Measurements from ENCODE around the gene PPEF2.

PPEF2 gene

GRCh38 chr4:75902352-75902751, at the start of gene PPEF2:
Gene PPEF2, minus strand, starts transcription at chr4:75902452. Its CDS starts 6,127 bp downstream, at chr4:75896325.
- DNase-seq (ENCODE audit: extremely low read depth, low read depth) = no peak
- no peak for TF ChIP-seq CTCF (IDR thresholded peaks at IDR 0.05; ENCODE audit: low read depth, low read length)

GRCh38 chr4:75950213-75950815, 48.1 kb upstream of the PPEF2 start:
- no peak for TF ChIP-seq CTCF (IDR thresholded peaks at IDR 0.05; ENCODE audit: low read depth, low read length)
- peak; percentile 66 for DNase-seq (ENCODE audit: extremely low read depth, low read depth)

GRCh38 chr4:75948822-75949444, 46.7 kb upstream of the PPEF2 start:
- no peak for DNase-seq (ENCODE audit: extremely low read depth, low read depth)
- no peak for TF ChIP-seq CTCF (IDR thresholded peaks at IDR 0.05; ENCODE audit: low read depth, low read length)

GRCh38 chr4:75940692-75941253, 38.5 kb upstream of the PPEF2 start, which contains the start of gene NAAA:
Gene NAAA, minus strand, starts transcription at chr4:75941013. Its CDS starts 64 bp downstream, at chr4:75940949.
- peak; percentile 29 for TF ChIP-seq CTCF (IDR thresholded peaks at IDR 0.05; ENCODE audit: low read depth, low read length)
- no peak for DNase-seq (ENCODE audit: extremely low read depth, low read depth)

- no peak for DNase-seq (ENCODE audit: extremely low read depth, low read depth)
These were observed 37.8 kb upstream of the PPEF2 start for GRCh38 chr4:75939890-75940691.

GRCh38 chr4:75935628-75936027, 33.4 kb upstream of the PPEF2 start:
- DNase-seq (ENCODE audit: extremely low read depth, low read depth) = no peak
- TF ChIP-seq CTCF (IDR thresholded peaks at IDR 0.05; ENCODE audit: low read depth, low read length) = no peak

More at GRCh38 chr4:75939890-75940691, 37.8 kb upstream of the PPEF2 start:
- TF ChIP-seq CTCF (IDR thresholded peaks at IDR 0.05; ENCODE audit: low read depth, low read length) = no peak
